ENCODE results near the gene SMIM14.
"Not testable (repeated sequence)": the region's sequence is repeated elsewhere in the genome, so short reads cannot be mapped to it uniquely, and the experiment has no call there.

DNA sequence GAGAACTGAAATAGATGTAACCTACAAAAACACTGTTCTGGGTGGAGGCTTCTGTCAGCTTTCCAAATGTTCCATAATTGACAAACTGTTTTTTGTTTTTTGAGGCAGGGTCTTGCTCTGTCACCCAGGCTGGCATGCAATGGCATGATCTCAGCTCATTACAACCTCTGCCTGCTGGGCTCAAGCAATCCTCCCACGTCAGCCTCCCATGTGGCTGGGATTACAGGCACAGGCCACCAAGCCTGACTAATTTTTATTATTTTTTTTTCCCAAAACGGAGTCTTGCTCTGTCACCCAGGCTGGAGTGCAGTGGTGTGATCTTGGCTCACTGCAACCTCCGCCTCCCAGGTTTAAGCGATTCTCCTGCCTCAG is 136.0 kb downstream of the SMIM14 start:
- TF ChIP-seq, protein P1, sequence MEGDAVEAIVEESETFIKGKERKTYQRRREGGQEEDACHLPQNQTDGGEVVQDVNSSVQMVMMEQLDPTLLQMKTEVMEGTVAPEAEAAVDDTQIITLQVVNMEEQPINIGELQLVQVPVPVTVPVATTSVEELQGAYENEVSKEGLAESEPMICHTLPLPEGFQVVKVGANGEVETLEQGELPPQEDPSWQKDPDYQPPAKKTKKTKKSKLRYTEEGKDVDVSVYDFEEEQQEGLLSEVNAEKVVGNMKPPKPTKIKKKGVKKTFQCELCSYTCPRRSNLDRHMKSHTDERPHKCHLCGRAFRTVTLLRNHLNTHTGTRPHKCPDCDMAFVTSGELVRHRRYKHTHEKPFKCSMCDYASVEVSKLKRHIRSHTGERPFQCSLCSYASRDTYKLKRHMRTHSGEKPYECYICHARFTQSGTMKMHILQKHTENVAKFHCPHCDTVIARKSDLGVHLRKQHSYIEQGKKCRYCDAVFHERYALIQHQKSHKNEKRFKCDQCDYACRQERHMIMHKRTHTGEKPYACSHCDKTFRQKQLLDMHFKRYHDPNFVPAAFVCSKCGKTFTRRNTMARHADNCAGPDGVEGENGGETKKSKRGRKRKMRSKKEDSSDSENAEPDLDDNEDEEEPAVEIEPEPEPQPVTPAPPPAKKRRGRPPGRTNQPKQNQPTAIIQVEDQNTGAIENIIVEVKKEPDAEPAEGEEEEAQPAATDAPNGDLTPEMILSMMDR (IDR thresholded peaks at IDR 0.05), result not testable (repeated sequence)
- not testable (repeated sequence) for TF ChIP-seq POLR2A (IDR thresholded peaks at IDR 0.05)
